Right lobe of liver (tissue), 6 donors: ENCODE results near the gene PELI2. TPM values are rescaled to one million over a fixed set of nuclear protein-coding genes. Genes with fewer than 3 reads are reported as not detected.

ENCODE experiments used
- ATAC-seq, 4 donors: fragments of 200-7000 bp; cut with Tn5 transposase; one replicate each; pipeline ENCODE4 v1.9.1; 2020; ENCODE audit warnings: mild to moderate bottlenecking in 4 of 4, moderate library complexity in 4 of 4
- DNase-seq, 3 donors: peaks; one replicate each; pipeline ENCODE4 v3.0.0-alpha.2; 2020
- H3K27ac ChIP-seq, 3 donors: fragments of 200-600 bp; one replicate each; pipeline ENCODE4 v1.8.0; 2022
- H3K27me3 ChIP-seq, 2 donors: fragments of 200-600 bp; one replicate each; pipeline ENCODE4 v1.8.0; 2022
- H3K36me3 ChIP-seq, 4 donors: fragments of 200-600 bp; sonication (generic) in 1 of 4; one replicate each; pipeline versions ENCODE4 v1.5.1 to v1.8.0; 2017 to 2022; ENCODE audit warnings: control low read depth in 1 of 4
- H3K4me1 ChIP-seq, 4 donors: fragments of 200-600 bp; sonication (generic) in 1 of 4; one replicate each; pipeline versions ENCODE4 v1.5.1 to v1.8.0; 2017 to 2022; ENCODE audit warnings: control low read depth in 1 of 4
- H3K4me3 ChIP-seq, 3 donors: fragments of 200-600 bp; one replicate each; pipeline ENCODE4 v1.8.0; 2022
- H3K9me3 ChIP-seq, 4 donors: fragments of 200-600 bp; sonication (generic) in 1 of 4; one replicate each; pipeline versions ENCODE4 v1.5.1 to v1.8.0; 2017 to 2022; ENCODE audit warnings: control low read depth in 1 of 4
- CTCF ChIP-seq, 4 donors: fragments of 200-600 bp in 3 of 4; fragments of 450-650 bp in 1 of 4; IDR thresholded peaks; one replicate each; pipeline versions ENCODE4 v1.5.1 to v1.8.0; 2016 to 2022; ENCODE audit warnings: antibody characterized with exemption in 4 of 4, mild to moderate bottlenecking in 2 of 4
- POLR2A ChIP-seq: fragments of 450-650 bp; IDR thresholded peaks from one replicate; pipeline ENCODE4 v1.6.1; 2017; ENCODE audit warnings: antibody characterized with exemption, mild to moderate bottlenecking
- WGBS: methylation state at CpG from one replicate; pipeline ENCODE4 v1.1.6; 2018; ENCODE audit warnings: low coverage, low lambda C conversion rate; ENCODE audit not compliant: insufficient coverage; ENCODE audit errors: missing lambda C conversion rate; 5-methylcytosine and 5-hydroxymethylcytosine counted together
- intact Hi-C, 2 donors: fragments of 100-400 bp; cut with DNase I; formaldehyde crosslinking; loops; one replicate each; pipeline versions ENCODE4 v1.11.2 to v1.14.1; 2022
- total RNA-seq, 6 experiments: library from RNA; depleted of rRNA in 2 of 6; stranded (reverse); fragments of >200 nt in 2 of 6; fragmentation: NEBNext Ultra II Directional in 3 of 6; extraction: Animal tissue kit (Norgen Biotek cat#: 25700) in 3 of 6; gene quantifications; one replicate each; pipeline versions ENCODE4 v1.1.0 to v1.2.4, GENCODE V29; 2016 to 2023
- donor health status: DM: no; HTN: yes; CAD: no.
- donor health status: DM: no; HTN: no; CAD: no.
- donor health status: DM: no; HTN: no; CAD: no.
- donor health status: DM: no; HTN: yes; CAD: no.
- donor health status: DM: no; HTN: yes; CAD: no.

The PELI2 gene
- total RNA-seq, 6 experiments from 2014 or later: 1.1 to 3.2 (median 1.9) TPM

- Histone ChIP-seq H3K4me3 (no peak overlapping the region), H3K27me3 (no peaks in the 10 kb centered on the region), H3K4me1 (no peaks in the 10 kb centered on the region), H3K9me3 (no peaks in the 10 kb centered on the region), H3K36me3 (no peaks in the 10 kb centered on the region), H3K27ac (no peak overlapping the region)
- TF ChIP-seq CTCF (IDR thresholded peaks at IDR 0.05) (no peak), POLR2A (no peak)
- no peak for DNase-seq
- ATAC-seq: no peak
- 74% methylated on average over 3 of the region's 3 CpGs for WGBS
- intact Hi-C loops: no loop called here
Observed at GRCh38 chr14:56145965-56146364, 27.8 kb downstream of the PELI2 start.

- Histone ChIP-seq H3K27ac (no peak overlapping the region), H3K4me3 (no peak overlapping the region), H3K9me3 (no peaks in the 10 kb centered on the region), H3K36me3 (no peaks in the 10 kb centered on the region), H3K4me1 (no peaks in the 10 kb centered on the region), H3K27me3 (no peaks in the 10 kb centered on the region)
- no peak for DNase-seq
- intact Hi-C loops: no loop called here
- TF ChIP-seq POLR2A (no peak), CTCF (IDR thresholded peaks at IDR 0.05) (no peak)
- ATAC-seq: no peak
- 38% methylated on average over 1 of the region's 1 CpG for WGBS
Observed at GRCh38 chr14:56147449-56147848, 29.2 kb downstream of the PELI2 start.

- DNase-seq: no peak
- TF ChIP-seq POLR2A: no peak
- no peaks in the 10 kb centered on the region for H3K36me3 ChIP-seq
- intact Hi-C loops: no loop called here
- H3K9me3 ChIP-seq: no peaks in the 10 kb centered on the region
- 49% methylated on average over 2 of the region's 3 CpGs for WGBS
- no peaks in the 10 kb centered on the region for H3K27me3 ChIP-seq
- peak in 1 of 4 donors; percentile 30 for ATAC-seq
- no peaks in the 10 kb centered on the region for H3K4me1 ChIP-seq
- H3K4me3 ChIP-seq: no peak overlapping the region
- H3K27ac ChIP-seq: no peak overlapping the region
Observed at GRCh38 chr14:56147986-56148901, 30.0 kb downstream of the PELI2 start.

GRCh38 chr14:56149151-56149550 is 30.9 kb downstream of the PELI2 start:
- Histone ChIP-seq H3K27me3 (no peaks in the 10 kb centered on the region), H3K4me3 (no peak overlapping the region), H3K4me1 (no peaks in the 10 kb centered on the region), H3K36me3 (no peaks in the 10 kb centered on the region), H3K9me3 (no peaks in the 10 kb centered on the region), H3K27ac (no peak overlapping the region)
- ATAC-seq: no peak
- TF ChIP-seq CTCF (IDR thresholded peaks at IDR 0.05) (no peak), POLR2A (no peak)
- no peak for DNase-seq
- 42% methylated on average over 4 of the region's 4 CpGs for WGBS
- intact Hi-C loops: no loop called here

GRCh38 chr14:56149995-56150394 is 31.8 kb downstream of the PELI2 start:
- WGBS: 54% methylated on average over 6 of the region's 6 CpGs
- no peaks in the 10 kb centered on the region for H3K4me1 ChIP-seq
- ATAC-seq: no peak

More at GRCh38 chr14:56149995-56150394, 31.8 kb downstream of the PELI2 start:
- TF ChIP-seq POLR2A (no peak), CTCF (IDR thresholded peaks at IDR 0.05) (no peak)
- H3K36me3 ChIP-seq: no peaks in the 10 kb centered on the region
- intact Hi-C loops: no loop called here
- no peak overlapping the region for H3K27ac ChIP-seq
- H3K4me3 ChIP-seq: no peak overlapping the region
- DNase-seq: no peak
- no peaks in the 10 kb centered on the region for H3K9me3 ChIP-seq
- no peaks in the 10 kb centered on the region for H3K27me3 ChIP-seq
